ENCODE measurements around the gene PLCG1.
"Not testable (repeated sequence)": the region's sequence is repeated elsewhere in the genome, so short reads cannot be mapped to it uniquely, and the experiment has no call there.

The PLCG1 gene

DNA sequence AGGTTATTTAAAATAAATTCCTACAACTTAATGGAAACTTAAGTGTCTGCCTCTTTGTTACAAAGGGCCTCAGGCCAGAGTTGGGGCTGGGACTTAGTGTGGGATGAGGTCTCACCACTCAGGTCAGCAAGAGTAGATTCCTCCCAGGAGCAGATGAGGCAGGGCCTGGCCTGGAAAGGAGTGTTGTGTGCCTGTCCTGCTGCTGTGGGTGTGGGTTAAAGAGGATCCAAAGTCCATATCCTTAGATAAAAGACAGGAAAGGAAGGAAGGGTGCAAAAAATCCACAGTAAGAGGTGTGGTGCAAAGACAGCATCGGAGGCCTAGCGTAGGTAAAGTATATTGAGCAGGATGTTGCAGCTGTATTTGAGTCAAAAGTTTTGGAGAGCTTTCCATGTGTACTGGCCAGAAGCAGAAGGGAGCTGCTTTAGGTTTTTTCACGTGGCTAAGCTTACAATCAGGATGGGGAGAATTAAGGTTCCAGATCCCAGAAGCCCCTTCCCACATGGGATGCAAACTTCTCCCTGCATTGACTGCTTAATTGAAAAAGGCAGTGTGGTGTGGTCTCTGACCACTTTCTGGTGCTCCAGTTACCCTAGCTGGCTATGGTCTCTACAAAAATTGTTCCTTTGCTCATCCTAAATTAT is 12.8 kb upstream of the PLCG1 start:
- no peak for DNase-seq (ENCODE audit: low spot score)

DNA sequence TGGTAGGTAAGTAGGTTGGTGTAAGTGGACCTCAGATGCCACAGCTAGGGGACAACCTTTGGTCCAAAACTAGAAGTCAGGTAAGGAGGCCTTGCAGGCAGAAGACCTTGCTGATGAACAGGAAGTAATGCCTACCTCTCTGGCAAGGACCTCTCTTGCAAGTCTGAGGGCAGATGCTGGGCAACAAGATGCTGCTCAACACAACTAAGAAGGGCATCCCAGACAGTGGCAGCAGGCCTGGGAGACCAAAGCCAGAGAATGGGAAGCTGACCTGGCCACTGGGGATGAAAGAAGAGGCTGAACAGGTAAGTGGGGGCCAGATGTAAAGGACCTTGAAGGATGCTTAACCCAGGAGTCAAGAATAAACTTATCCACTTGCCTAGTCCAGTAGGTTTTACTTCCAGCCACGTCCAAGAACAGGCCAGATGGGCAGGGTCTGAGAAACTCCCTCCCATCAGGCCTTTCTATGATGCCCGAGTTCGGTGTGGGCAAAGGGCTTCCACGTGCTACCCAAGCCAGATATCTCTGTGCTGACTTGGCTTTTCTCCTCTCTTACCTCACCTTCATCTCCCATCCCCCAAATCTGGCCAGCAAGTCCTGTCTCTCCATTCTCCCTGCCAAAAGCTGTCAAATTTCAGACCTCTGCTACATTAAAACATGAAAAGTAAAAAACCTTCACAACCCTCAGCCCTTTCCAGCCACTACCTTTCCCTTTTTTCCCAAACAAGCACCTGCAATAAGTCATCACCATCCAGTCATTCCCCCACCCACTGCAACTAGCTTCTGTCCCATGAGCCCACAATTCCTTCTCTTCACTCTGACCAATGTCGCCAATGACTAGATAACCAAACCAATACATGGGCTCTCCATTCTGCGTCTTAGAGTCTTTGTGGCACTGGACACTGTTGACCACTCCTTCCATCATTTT is 11.5 kb upstream of the PLCG1 start:
- no peak for DNase-seq (ENCODE audit: low spot score)

DNA sequence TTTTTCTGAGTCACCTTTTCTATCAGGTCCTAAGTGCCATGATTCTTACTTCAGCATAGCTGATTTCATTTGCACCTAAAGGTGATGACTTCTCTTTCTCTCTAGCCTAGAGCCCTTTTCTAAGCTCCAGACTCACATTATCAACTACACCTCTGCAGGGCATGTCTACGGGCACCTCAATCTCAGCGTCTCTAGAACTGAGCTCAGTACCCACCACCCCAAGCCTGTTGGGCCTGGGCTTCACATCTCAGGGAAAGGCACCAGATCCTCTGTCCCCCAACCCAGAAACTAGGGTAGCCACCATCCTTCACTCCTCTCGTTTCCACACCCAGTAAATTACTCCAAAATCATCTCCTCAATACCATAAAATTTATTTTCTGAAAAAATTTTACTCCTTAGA is 10.6 kb upstream of the PLCG1 start:
- DNase-seq (ENCODE audit: low spot score) = no peak

DNA sequence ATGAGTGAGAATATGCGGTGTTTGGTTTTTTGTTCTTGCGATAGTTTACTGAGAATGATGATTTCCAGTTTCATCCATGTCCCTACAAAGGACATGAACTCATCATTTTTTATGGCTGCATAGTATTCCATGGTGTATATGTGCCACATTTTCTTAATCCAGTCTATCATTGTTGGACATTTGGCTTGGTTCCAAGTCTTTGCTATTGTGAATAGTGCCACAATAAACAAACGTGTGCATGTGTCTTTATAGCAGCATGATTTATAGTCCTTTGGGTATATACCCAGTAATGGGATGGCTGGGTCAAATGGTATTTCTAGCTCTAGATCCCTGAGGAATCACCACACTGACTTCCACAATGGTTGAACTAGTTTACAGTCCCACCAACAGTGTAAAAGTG is 9.0 kb upstream of the PLCG1 start:
- not testable (repeated sequence) for DNase-seq (ENCODE audit: low spot score)

DNA sequence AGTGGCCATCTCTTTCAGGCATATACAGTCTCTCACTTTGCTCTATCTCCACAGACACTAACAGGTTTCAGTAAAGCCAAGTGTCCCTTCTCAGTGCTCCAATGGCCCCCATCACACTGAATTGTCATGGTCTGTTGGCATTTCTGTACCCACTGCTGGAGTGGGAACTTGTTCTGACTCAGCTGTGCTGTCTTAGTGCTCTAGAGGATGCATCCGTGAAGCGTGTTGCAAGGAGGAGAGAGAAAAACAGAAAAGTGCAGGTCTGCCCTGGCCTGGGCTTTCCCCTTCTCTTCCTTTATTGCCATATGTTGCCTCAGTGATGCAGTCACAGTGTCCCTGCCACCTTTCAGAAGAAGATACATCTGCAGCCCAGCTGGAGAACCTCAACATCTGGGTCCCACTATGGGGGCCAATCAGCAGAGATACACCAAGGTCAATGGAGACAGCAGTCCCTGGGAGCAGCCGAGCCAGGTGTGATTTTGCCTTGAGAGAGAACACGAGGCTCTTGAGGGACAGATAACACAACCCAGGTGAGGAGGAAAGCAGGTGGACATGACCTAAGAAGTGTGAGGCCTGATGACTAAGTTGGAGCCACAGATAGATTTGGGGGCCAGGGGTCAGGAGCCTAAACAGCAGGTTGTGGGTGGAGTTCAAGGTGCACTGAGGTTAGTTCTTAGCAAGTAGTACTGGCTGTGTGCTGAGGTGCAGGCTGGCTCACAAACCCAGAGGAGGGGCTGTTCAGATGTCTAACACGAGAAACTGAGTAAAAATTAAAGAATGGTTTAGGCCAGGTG is 5.6 kb upstream of the PLCG1 start:
- DNase-seq (ENCODE audit: low spot score) = no peak

DNA sequence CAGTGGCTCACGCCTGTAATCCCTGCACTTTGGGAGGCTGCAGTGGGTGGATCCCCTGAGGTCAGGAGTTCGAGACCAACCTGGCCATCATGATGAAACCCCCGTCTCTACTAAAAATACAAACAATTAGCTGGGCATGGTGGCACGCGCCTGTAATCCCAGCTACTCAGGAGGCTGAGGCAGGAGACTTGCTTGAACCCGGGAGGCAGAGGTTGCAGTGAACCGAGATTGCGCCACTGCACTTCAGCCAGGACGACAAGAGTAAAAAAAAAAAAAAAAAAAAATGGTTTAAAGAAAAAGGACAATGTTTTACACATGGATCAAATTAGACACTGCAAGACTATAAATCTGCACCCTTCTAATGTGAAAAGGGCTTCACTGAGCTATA is 5.0 kb upstream of the PLCG1 start:
- not testable (repeated sequence) for DNase-seq (ENCODE audit: low spot score)

DNA sequence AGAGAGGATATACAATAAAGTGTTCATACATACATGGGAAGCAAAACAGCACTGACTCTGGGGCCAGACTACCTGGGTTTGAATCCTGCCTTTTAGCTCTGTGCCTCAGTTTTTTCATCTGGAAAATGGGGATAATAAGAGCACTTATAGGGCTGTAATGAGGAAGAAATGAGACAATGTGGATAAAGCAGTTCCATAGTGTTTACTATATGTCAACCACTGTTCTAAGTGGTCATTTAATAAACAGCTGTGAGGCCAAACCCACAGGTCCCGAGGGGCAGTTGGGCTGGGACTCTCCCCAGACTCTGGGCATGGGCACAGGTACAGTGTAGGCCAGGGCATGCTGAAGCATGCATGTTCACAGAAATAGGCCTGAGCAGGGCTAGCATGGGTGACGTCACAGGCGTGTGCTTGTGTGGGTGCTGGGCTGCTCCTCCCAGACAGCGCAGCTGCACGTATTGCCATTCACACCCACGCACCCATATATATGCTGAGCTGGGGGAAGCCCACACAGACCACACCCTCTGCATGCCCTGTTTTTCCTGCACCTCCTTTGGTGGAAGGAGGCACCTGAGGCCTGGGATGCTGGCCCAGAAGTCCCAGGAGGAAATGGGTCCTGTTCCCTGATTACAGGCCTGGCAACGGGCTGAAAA is 3.5 kb upstream of the PLCG1 start:
- no peak for DNase-seq (ENCODE audit: low spot score)

DNA sequence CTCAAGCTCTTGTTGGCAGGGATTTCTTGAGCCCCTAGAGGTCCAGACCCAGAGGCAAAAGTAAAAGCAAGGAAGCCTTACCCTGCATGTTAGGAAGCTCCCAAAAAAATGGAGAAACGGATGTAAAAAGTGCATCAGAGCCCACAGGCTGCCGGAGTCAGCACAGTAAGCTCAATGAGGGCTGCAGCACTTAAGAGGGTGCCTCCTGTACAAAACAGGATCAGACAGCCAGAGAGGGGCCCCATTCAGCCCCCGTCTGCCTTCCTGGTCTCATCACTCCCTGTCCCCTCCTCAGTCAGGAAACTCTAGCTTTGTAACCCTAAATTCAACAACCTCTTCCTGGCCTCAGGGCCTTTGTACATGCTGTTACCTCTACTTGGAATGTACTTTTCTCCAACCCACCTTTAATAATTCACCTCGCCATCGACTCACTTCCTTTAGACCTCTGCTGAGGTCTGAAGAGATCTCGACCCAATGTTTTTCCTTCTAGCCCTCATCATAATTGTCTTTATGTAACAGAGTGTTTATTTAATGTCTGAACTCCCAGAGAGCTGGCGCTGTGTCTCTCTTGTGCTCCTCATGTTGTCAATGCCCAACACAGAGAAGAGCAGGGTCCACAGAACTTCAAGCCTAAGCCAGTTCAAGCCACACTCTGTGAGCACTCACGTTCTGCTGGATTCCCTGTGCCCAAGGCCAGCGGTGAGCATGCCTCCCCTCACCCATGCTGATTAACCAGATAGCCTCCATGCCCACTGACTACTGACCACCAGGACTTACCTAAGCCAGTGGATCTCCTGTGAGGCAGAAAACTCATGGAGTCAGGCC is 2.8 kb upstream of the PLCG1 start:
- no peak for DNase-seq (ENCODE audit: low spot score)

DNA sequence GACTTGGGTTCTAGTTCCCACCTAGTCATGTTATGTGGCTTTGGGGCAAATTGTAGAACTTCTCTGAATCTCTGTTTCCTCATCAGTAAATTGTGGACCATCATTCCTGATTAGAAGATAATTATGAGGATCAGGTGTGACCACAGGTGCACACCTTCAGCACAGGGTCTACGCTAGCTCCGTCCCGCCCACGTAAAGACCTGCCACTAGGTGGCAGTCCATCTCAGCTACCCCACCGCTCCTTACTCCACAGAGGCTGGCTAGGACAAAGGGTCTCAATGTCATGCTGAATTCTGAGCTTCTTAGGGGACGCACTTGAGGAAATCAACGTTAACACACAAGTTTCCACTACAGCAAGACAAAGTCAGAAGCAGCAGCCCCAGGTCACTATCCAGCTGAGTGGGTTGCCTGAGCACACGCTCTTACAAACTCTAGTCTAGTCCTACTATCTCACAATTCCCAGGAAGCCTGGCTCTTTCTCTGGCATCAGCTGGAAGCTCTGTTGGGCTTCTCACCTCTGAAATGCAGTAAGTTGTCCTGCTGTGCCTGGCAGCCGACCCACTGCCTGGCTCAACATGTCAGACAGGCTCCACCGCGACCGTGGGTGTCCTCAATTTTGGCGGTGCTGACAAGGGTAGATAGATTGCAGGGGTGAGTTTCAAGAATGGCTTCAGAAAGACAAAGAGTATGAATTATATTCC is 2.0 kb upstream of the PLCG1 start:
- peak; percentile 51 for DNase-seq (ENCODE audit: low spot score)

DNA sequence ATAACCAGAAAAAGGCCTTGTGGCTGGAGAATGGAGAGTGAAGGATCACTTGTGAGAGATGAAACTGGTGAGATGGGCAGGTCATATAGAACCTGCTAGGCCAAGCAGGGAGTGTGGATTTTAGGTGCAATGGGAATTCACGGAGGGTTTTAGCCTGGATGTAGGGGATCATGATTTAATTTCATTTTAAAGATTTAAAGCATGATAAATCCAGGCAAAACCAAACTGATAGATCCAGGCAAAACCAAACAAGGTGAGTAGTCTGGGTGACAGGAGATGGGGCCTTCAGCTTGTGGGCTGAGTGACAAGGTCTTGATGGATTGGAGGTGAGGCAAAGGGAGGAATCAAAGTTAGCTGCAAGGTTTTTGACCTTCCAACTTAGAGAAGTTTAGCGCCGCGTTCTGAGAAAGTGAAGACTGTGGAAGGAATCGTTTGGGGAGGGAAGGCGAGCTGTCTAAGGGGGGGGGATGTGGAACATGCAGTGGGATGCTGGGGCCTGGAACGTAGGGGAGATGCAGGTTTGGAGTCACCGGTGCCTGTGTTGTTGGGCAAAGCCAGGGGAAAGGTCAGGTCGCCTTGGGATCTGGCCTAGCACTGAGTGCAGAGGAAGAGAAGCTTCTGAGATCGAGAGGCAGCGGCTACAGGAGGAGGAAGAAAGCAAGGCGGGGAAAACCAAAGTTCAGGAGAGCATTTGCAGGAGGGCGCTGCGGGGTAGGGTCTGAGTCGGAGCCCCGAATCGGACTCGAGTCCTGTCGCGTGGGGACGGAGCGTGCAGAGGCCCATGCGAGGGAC is 1.3 kb upstream of the PLCG1 start:
- DNase-seq (ENCODE audit: low spot score) = no peak

DNA sequence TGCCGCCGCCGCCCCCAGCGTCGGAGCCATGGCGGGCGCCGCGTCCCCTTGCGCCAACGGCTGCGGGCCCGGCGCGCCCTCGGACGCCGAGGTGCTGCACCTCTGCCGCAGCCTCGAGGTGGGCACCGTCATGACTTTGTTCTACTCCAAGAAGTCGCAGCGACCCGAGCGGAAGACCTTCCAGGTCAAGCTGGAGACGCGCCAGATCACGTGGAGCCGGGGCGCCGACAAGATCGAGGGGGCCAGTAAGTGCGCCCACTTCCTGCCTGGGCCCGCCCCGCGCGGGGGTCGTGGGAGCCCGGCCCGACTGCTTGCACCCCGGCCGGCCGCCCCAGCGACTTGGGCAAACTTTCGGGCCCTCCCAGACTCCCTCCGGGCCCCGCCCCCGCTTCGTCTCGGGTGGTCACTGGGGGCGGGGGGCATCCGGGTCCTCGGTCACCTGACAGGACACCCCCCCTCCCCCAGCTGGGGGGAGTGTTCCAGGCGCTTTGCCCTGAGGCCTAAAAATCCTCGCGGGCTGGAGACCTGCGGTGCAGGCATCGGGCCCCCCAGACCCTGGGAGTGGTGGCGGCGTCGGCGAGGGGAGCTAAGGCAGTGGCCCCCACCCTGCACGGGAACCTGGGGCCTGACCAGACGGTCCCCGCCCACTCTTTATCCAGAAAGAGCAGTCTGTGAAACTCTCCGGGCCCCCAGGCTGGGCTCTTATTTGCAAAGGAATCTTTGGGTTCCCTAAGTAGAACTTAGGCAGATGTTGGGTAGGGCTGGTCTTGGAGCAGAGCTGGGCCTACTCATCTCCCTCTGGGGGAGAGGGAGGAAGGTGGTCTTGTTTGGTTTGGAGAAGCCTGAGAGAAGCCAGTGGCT is 501 bp downstream of the PLCG1 start:
- peak; percentile 58 for DNase-seq (ENCODE audit: low spot score)

DNA sequence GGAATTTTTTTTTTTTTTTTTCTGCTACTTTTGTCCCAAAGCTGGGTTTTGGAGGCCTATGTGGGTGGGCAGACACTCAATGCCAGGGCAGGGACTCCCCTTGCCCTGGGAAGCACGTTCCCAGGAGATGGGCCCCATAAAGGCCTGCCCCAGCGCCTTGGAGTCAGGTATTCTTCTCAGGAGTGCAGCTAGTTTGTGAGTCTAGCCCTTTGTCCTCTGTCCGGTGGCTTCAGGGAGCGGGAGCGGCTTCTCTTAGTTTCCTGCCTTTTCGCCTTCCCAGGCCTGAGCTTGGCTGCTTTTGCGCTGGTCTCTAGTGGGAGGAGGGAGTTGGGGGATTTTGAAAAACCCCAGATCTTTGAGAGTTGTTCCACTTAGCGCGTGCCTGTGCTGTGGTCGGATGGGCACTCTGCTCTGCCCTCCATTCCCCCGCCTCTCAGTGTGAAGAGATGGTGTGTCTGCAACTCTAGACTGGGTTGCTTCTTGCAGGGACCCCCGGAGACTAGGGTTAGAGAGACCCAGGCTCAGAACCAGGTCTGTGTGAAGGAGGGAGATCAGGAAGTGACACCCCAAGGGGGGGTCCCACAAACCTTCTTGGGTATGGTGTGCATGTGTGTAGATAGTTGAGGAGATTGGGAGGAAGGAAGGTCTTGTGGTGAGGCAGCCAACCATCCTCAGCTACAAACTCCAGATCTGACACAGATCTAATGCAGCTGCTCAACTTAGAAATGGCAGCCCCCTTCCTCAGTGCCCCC is 1.3 kb downstream of the PLCG1 start:
- DNase-seq (ENCODE audit: low spot score) = no peak

DNA sequence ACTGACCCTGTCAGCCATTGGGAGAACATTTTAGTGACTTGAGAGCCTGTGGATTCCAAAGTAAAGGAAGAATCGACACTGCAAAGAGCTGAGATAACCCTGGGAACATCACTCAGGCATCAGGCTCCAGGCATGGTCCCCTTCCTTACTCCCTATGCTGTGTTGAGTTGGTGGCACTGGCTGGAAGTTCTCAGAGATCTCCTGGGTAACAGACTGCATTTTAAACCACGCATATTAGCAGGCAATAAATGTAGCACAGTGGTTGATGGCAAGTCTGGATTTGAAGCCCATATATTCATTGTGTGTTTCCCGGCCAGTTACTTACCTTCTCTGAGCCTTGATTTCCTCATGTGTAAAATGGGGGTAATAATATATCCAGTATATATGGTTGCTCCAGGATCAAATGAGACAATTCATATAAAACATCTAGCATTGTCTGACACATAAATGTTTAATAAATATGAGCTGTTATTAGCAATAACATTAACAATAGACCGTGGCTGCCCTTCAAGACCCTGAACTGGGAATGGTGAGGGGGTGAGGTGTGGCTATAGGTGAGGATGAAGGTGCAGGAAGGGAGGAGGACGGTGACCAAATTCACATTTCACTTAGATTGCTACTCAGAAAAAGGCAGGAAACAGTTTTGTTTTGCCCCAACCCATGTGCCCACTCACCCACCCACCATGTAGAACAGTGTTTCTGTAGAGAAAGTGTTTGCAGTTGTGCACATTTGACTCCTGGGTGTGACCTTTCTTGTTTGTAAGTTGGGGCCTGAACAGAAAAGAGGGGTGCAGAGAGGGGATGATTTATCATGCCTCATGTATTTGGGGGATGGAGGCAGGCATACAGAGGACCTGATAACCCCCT is 2.1 kb downstream of the PLCG1 start:
- DNase-seq (ENCODE audit: low spot score) = no peak

DNA sequence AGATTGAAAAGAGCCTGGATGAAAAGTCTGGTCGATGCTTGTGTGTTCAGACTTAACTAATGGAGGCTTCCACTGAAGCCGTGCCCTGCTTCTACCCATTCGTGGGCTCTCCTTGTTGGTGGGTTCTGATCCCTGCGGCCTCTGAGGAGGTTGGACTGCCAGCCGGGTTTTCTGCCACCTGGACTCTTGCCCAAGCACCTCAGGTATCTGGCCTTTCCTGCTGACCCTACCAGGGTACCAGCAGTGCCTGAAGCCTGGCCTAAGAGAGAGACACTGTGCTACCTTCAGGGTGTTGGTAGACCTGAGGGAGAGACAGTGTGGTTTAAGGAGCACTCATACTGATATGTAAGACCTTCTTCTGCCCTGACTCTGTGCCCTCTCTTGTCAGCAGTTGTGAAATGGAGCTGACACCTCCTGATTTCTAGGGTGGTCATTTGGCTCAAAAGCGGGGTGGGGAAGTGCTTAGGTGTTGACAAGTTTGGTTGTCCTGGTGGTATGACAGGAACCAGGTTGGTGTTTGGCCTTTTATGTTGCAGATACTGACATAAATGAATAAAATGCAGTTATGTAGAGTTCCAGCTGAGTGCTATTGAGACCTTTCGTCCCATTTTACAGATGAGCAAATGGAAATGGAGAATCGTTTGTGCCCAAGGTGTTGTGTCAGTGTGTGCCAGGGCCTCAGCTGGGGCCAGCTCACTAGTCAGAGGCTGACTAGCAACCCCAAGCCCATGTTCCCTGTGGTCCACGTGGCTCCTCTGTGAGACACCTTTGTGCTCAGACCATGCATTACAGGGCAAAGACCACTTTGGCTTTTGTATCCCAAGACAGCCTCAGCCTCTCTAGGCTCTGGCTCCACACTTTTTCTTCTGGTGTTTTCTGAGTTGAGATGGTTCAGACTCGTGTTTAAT is 3.1 kb downstream of the PLCG1 start:
- DNase-seq (ENCODE audit: low spot score) = no peak

DNA sequence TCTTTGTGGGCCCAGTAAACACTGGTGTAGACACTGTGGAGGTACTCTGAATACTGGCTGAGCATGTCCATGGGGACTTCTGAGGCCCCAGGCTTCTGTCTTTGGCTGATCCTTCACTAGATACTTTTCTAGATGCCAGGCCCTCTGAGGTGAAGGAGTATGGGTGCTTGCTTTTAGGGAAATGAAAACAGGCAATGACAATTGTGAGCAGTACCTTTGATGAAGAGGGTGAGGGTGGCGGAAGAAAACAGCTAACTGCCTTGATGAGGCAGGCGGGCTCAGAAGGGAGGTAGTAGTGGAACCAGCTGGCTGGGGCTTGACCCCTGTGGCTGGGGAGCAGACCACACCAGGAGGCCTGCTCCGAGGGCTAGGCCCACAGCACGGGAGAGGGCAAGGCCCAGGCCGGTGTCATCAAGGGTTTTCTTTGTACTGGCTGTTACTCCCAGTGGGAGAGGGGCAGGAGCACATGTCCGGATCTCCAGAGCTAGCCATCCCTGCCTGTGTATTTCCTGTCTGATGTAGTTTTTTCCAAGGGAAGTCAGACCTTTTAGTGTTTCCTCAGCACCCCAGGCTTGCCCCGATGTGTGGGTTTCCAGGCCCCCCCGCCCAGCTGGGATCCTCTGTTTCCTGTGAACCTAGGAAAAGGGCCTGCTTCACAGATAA is 3.9 kb downstream of the PLCG1 start:
- no peak for DNase-seq (ENCODE audit: low spot score)

DNA sequence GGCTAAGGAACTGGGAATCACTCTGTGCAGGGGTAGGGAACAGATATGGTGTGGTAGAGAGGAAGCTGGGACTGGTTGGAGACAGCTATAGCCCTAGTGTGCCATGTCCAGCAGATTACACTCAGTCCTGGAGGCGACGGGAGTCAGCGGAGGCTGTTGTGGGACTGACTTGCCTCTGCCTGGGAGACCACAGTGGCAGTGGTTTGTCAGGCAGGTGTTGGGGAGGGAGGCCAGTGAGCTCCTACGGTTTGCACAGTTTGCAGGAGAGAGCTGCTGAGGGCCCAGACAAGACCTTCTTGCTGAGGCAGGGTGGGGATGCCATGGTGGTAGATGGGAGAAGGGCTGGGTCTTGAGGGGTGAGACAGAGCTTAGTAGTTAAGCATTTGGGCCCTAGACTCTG is 4.9 kb downstream of the PLCG1 start:
- DNase-seq (ENCODE audit: low spot score) = no peak
